ENCODE measurements around the gene SLC38A5.
A peak's percentile ranks its signal among the peaks of the same experiment; 100 is the strongest.

SLC38A5 gene

DNA sequence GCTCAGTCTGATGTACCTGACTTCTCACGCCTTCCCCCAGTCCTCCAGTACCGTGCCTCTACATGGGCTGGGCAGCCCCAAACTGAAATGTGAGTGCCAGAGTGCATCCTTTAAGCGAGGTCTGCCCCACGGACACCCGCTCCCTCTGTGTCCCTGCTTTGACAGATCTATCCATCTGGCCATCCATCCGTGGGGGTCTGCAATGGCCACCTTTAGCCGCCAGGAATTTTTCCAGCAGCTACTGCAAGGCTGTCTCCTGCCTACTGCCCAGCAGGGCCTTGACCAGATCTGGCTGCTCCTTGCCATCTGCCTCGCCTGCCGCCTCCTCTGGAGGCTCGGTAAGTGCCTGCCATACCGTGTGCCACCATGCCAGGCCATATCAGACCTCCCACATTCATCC lies 39.6 kb upstream of the SLC38A5 start:
- FAIRE-seq (peak; percentile 52), DNase-seq (ENCODE audit: insufficient read length, low spot score) (no peak)
- TF ChIP-seq POLR2AphosphoS5 (IDR thresholded peaks at IDR 0.05; ENCODE audit: low read depth, low read length) (no peak), PAX5 (IDR thresholded peaks at IDR 0.05; ENCODE audit: insufficient read depth, low read length, severe bottlenecking) (no peak), POU2F2 (IDR thresholded peaks at IDR 0.05; ENCODE audit: low read depth, low read length) (no peak)

DNA sequence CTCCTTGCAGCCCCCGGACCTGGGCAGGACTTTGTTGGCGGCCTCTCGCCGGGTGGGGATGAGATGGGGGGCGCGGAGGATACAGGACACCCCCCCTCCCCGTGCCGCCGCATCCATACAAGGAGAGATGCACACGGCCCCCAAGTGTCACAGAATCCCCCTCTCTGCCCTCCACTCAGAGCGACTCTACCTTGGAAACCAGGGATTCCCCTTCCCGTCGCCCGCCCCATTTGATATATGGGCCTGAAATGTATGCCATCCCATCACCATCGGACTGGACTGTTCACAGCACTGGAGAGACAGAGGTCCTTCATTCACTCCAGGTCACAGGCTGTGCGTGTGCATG lies 39.2 kb upstream of the SLC38A5 start:
- FAIRE-seq, result no peak
- TF ChIP-seq SPI1 (IDR thresholded peaks at IDR 0.05; ENCODE audit: low read depth, low read length) (no peak), TAF1 (IDR thresholded peaks at IDR 0.05; ENCODE audit: low read depth, low read length) (no peak), POLR2A (IDR thresholded peaks at IDR 0.05; ENCODE audit: low read depth, low read length) (no peak), POU2F2 (IDR thresholded peaks at IDR 0.05; ENCODE audit: low read depth, low read length) (no peak), POLR2AphosphoS5 (IDR thresholded peaks at IDR 0.05; ENCODE audit: low read depth, low read length) (no peak), PAX5 (IDR thresholded peaks at IDR 0.05; ENCODE audit: insufficient read depth, low read length, severe bottlenecking) (no peak)
- DNase-seq (ENCODE audit: insufficient read length, low spot score), result no peak

DNA sequence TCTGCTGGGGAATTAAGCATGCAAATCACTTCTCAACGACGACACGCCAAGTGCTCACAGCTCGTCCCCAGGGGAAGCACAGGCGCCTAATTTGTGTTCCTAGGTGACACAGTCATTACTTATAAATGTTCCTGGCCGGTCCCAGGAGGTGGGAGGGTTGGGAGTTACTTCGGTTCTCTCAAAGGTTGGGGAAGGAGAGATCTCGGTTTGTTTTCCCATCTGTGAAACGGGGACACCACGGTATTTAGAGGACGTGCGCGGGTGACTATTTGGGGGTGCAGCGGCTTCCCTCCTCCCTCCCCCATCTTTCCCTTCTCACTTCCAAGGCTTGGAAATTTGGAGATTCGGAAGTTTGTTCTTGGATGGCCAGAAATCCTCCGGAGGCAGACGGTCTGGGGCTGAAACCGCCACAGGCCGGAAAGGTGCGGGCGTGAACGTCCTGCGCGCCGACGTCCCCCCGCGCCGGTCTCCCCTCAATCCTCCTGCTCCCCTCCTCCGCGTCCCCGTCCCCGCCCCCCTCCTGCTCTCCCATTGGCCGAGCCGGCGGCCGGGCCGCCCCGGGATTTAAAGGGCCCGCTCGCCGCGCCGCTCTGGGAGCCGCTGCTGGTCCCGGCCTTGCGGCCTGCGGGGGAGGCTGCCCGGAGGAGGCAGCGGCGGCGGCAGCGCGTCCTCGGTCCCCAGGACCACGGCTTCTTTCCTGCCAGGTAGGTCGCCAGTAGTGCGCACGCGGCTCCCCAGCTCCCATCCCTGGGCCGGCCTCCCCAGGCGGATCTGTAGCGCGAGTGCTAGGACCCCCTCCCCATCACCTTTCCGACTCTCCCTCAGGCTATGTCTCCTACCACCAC lies 38.6 kb upstream of the SLC38A5 start, which contains the start of gene PORCN:
Gene PORCN (plus strand): TSS at position 593 of the 845 bp plus-strand sequence. CDS start 829 bp downstream, outside the sequence.
- DNase-seq (ENCODE audit: insufficient read length, low spot score) (peak; percentile 92), FAIRE-seq (peak; percentile 93)
- no peak for TF ChIP-seq PAX5 (IDR thresholded peaks at IDR 0.05; ENCODE audit: insufficient read depth, low read length, severe bottlenecking)
- peak; percentile 73; the same call in 1 of the 2 replicates for TF ChIP-seq POU2F2 (IDR thresholded peaks at IDR 0.05; ENCODE audit: low read depth, low read length)
- no peak for TF ChIP-seq SPI1 (IDR thresholded peaks at IDR 0.05; ENCODE audit: low read depth, low read length)
- 0 out of 2 replicates have a peak, but pooled peaks have one; percentile 51 for TF ChIP-seq POLR2AphosphoS5 (IDR thresholded peaks at IDR 0.05; ENCODE audit: low read depth, low read length)
- TF ChIP-seq TAF1 (IDR thresholded peaks at IDR 0.05; ENCODE audit: low read depth, low read length), result no peak
- peak; percentile 61 for TF ChIP-seq POLR2A (IDR thresholded peaks at IDR 0.05; ENCODE audit: low read depth, low read length)

DNA sequence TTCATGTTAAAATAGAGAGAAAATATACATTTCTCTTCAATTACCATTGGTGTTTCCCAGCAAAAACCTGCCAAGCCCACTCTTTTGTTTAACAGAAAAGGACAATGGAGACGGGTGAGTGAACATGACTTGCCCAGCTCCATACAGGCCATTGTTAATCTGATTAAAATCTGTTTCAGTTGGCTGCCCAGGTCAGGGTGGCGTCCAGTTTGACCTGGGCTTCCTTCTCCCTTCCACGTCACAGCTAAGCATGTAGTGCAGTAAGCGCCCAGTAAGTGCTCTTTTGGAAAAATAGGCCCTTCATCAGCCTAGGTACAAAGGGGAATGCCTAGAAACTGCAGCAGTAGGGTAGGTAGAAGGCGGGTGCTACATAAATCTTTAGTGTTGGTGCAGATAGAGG lies 37.2 kb upstream of the SLC38A5 start:
- no peak for FAIRE-seq
- TF ChIP-seq SPI1 (IDR thresholded peaks at IDR 0.05; ENCODE audit: low read depth, low read length) (no peak), POU2F2 (IDR thresholded peaks at IDR 0.05; ENCODE audit: low read depth, low read length) (no peak), POLR2AphosphoS5 (IDR thresholded peaks at IDR 0.05; ENCODE audit: low read depth, low read length) (no peak), TAF1 (IDR thresholded peaks at IDR 0.05; ENCODE audit: low read depth, low read length) (no peak), PAX5 (IDR thresholded peaks at IDR 0.05; ENCODE audit: insufficient read depth, low read length, severe bottlenecking) (no peak)
- no peak for DNase-seq (ENCODE audit: insufficient read length, low spot score)

DNA sequence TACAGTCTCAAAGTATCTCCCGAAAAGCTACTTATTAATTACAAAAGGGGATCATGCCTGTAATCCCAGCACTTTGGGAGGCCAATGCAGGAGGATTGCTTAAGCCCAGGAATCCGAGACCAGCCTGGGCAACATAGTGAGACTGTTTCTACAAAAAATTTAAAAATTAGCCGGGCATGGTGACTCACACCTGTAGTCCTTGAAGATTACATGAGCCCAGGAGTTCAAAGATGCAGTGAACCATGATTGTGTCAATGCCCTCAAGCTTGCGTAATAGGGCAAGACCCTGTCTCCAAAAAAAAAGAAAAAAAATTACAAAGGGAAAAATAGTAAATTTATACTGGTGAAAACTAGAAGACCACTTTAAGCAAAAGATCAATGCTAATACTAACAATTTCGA lies 35.4 kb upstream of the SLC38A5 start:
- FAIRE-seq, result no peak

DNA sequence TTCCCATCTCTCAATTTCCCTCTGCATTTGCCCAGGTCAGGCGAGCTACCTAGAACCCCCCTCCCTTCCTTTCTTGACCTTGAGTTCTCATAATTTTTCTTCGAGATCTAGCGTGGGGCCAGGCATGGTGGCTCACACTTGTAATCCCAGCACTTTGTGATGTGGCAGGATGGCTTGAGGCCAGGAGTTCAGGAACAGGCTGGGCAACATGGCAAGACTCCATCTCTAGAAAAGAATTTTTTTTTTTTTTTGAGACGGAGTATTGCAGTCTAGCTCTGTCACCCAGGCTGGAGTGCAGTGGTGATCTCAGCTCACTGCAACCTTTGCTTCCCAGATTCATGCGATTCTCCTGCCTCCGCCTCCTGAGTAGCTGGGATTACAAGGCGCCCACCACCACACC lies 34.2 kb upstream of the SLC38A5 start:
- no peak for FAIRE-seq
- no peak for TF ChIP-seq POLR2A (IDR thresholded peaks at IDR 0.05; ENCODE audit: low read depth, low read length)
- TF ChIP-seq POU2F2 (IDR thresholded peaks at IDR 0.05; ENCODE audit: low read depth, low read length), result no peak
- no peak for TF ChIP-seq PAX5 (IDR thresholded peaks at IDR 0.05; ENCODE audit: insufficient read depth, low read length, severe bottlenecking)
- no peak for TF ChIP-seq SPI1 (IDR thresholded peaks at IDR 0.05; ENCODE audit: low read depth, low read length)
- TF ChIP-seq TAF1 (IDR thresholded peaks at IDR 0.05; ENCODE audit: low read depth, low read length), result no peak
- TF ChIP-seq POLR2AphosphoS5 (IDR thresholded peaks at IDR 0.05; ENCODE audit: low read depth, low read length), result no peak
- DNase-seq (ENCODE audit: insufficient read length, low spot score), result no peak

More for the DNA sequence above, 35.4 kb upstream of the SLC38A5 start:
- TF ChIP-seq TAF1 (IDR thresholded peaks at IDR 0.05; ENCODE audit: low read depth, low read length) (no peak), PAX5 (IDR thresholded peaks at IDR 0.05; ENCODE audit: insufficient read depth, low read length, severe bottlenecking) (no peak), SPI1 (IDR thresholded peaks at IDR 0.05; ENCODE audit: low read depth, low read length) (no peak), POLR2A (IDR thresholded peaks at IDR 0.05; ENCODE audit: low read depth, low read length) (no peak)
- no peak for DNase-seq (ENCODE audit: insufficient read length, low spot score)

DNA sequence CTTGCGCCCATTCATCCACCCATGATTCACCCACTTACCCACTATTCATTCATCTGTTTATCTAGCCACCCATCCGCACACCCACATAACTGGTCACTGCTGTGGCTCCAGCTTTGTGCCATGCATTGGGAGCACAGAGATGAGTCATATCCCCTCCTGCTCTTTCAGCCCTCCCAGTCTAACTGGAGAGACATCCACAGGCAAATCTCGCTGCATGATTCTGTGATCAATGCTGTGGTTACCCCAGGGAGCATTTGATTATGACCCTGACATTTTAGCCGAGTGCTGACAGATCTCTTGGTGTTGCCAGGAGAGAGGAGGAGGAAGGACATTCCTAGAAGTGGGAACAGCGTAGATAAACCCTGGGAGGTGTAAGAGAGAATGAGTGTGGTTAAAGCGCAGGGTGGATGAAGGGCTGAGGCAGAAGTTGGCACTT lies 28.3 kb upstream of the SLC38A5 start:
- FAIRE-seq (no peak), DNase-seq (ENCODE audit: insufficient read length, low spot score) (no peak)
- no peak for TF ChIP-seq PAX5 (IDR thresholded peaks at IDR 0.05; ENCODE audit: insufficient read depth, low read length, severe bottlenecking)
- TF ChIP-seq POU2F2 (IDR thresholded peaks at IDR 0.05; ENCODE audit: low read depth, low read length), result no peak
- no peak for TF ChIP-seq TAF1 (IDR thresholded peaks at IDR 0.05; ENCODE audit: low read depth, low read length)
- TF ChIP-seq POLR2A (IDR thresholded peaks at IDR 0.05; ENCODE audit: low read depth, low read length), result no peak

DNA sequence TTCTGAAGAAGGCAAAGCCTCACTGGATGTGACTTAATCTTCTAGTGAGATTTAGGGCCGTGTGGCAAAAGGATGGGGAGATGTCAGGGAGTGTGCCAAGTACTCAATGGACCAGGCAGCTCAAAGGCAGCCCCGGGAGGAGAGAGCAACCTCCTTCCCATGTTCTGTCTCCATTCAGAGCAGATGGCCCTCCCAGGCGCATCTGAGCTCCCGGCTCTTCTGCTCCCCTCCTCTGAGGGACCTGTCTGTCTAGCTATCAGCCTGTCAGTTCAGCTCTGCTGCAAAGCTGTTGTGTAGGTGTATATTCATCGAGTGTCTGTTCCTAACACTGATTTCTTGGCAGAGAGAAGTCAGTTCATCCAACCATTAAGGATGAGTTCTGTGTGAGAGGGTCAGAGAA lies 27.8 kb upstream of the SLC38A5 start:
- DNase-seq (ENCODE audit: insufficient read length, low spot score), result no peak
- TF ChIP-seq POLR2A (IDR thresholded peaks at IDR 0.05; ENCODE audit: low read depth, low read length) (no peak), PAX5 (IDR thresholded peaks at IDR 0.05; ENCODE audit: insufficient read depth, low read length, severe bottlenecking) (no peak), SPI1 (IDR thresholded peaks at IDR 0.05; ENCODE audit: low read depth, low read length) (no peak), POU2F2 (IDR thresholded peaks at IDR 0.05; ENCODE audit: low read depth, low read length) (no peak), TAF1 (IDR thresholded peaks at IDR 0.05; ENCODE audit: low read depth, low read length) (no peak), POLR2AphosphoS5 (IDR thresholded peaks at IDR 0.05; ENCODE audit: low read depth, low read length) (no peak)
- no peak for FAIRE-seq

DNA sequence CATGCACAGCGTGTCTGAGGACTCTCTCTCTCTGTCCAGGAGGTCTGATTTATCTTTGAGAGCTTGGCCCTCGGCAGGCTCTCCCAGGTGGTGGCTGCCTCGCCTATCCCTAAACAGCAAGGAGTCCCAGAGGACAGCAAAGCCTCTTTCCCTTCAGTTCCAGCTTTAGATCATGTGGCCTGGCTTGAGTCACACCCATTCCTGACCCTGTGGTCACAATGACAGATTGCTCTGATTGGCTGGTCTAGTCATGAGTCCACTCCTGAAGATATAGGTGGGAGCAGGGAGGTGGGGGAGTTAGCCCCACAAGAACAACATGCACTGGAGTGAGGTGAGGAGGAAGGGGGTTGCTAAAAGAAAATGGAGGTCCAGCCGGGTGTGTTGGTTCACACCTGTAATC lies 26.6 kb upstream of the SLC38A5 start:
- FAIRE-seq (peak; percentile 85), DNase-seq (ENCODE audit: insufficient read length, low spot score) (no peak)
- TF ChIP-seq SPI1 (IDR thresholded peaks at IDR 0.05; ENCODE audit: low read depth, low read length) (no peak), TAF1 (IDR thresholded peaks at IDR 0.05; ENCODE audit: low read depth, low read length) (no peak), PAX5 (IDR thresholded peaks at IDR 0.05; ENCODE audit: insufficient read depth, low read length, severe bottlenecking) (no peak)

DNA sequence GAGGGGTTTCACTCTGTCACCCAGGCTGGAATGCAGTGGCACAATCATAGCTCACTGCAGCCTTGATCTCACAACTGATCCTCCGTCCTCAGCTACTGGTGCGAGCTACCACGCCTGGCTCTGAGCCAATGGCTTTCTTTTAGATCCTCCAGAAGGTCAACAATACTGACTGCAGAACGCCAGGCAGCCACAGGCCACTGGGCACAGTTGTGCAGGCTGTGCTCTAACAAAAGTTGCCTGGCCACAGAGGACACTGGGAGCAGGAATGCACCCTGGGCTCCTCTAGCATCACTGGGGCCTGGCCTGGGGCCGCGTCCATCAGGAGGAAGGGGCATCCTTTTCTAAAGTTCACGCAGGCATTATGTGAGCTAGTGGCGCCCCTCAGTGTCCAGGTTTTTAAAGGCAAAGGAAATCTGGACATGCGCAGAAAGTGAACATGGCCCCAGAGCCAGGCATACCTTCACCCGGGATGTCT lies 23.9 kb upstream of the SLC38A5 start:
- FAIRE-seq, result peak; percentile 83
- DNase-seq (ENCODE audit: insufficient read length, low spot score), result no peak
- no peak for TF ChIP-seq SPI1 (IDR thresholded peaks at IDR 0.05; ENCODE audit: low read depth, low read length)
- no peak for TF ChIP-seq PAX5 (IDR thresholded peaks at IDR 0.05; ENCODE audit: insufficient read depth, low read length, severe bottlenecking)
- no peak for TF ChIP-seq POLR2A (IDR thresholded peaks at IDR 0.05; ENCODE audit: low read depth, low read length)
- no peak for TF ChIP-seq POLR2AphosphoS5 (IDR thresholded peaks at IDR 0.05; ENCODE audit: low read depth, low read length)
- no peak for TF ChIP-seq POU2F2 (IDR thresholded peaks at IDR 0.05; ENCODE audit: low read depth, low read length)
- no peak for TF ChIP-seq TAF1 (IDR thresholded peaks at IDR 0.05; ENCODE audit: low read depth, low read length)
